Measurements from ENCODE around the gene ARL8A.

DNA sequence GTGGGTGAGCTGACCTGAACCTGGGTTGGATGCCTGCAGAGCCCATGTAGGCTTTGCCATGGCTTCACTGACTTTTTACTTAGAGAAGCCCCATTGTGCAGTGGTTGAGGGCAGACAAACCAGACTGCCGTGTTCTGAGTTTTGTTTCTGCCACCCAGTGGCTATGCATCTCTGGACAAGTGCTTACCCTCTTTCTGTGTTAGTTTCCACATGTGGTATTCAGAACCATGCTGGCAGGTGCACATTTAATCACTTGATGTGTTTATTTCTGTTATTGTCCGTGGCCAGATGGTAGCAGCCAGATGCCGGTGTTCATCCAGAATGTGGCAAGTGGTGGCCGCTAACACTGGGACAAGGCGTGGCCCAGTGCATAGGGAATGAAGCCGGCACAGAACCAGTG lies 26.2 kb upstream of the ARL8A start:
- no peak for TF ChIP-seq EZH2 (IDR thresholded peaks at IDR 0.05; ENCODE audit: low read length, missing control alignments)
- TF ChIP-seq, protein P1, sequence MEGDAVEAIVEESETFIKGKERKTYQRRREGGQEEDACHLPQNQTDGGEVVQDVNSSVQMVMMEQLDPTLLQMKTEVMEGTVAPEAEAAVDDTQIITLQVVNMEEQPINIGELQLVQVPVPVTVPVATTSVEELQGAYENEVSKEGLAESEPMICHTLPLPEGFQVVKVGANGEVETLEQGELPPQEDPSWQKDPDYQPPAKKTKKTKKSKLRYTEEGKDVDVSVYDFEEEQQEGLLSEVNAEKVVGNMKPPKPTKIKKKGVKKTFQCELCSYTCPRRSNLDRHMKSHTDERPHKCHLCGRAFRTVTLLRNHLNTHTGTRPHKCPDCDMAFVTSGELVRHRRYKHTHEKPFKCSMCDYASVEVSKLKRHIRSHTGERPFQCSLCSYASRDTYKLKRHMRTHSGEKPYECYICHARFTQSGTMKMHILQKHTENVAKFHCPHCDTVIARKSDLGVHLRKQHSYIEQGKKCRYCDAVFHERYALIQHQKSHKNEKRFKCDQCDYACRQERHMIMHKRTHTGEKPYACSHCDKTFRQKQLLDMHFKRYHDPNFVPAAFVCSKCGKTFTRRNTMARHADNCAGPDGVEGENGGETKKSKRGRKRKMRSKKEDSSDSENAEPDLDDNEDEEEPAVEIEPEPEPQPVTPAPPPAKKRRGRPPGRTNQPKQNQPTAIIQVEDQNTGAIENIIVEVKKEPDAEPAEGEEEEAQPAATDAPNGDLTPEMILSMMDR (conservative IDR thresholded peaks at IDR 0.05 in 1 of 2, IDR thresholded peaks at IDR 0.05 in 1 of 2; ENCODE audit: low read depth in 1 of 2, low read length in 2 of 2), result no peak

Data from fibroblast of lung (primary cell).